IMR-90 (cell line): ENCODE results near the gene MFN1. TPM values are rescaled to one million over a fixed set of nuclear protein-coding genes. Genes with fewer than 3 reads are reported as not detected.
A peak's percentile ranks its signal among the peaks of the same experiment; 100 is the strongest.

Source experiments
- ATAC-seq: fragments of 200-7000 bp; cut with Tn5 transposase; 2 replicates; pipeline ENCODE4 v1.9.1; 2020; ENCODE audit warnings: low read depth, mild to moderate bottlenecking, moderate library complexity
- BruUV-seq: library from RNA; stranded (reverse); fragments of 400-500 nt; replicated peaks from 2 replicates; lab custom pipeline; 2021; lab: Mats Ljungman, UMichigan
- CTCF ChIA-PET: fragments of 300-600 bp; formaldehyde crosslinking; extraction: SDS; loops from one replicate; lab custom pipeline; 2021; ENCODE audit warnings: antibody characterized with exemption; lab: Yijun Ruan, JAX
- POLR2A ChIA-PET: fragments of 300-600 bp; sonication (Branson Sonifier 250); formaldehyde crosslinking; loops from one replicate; lab custom pipeline; 2022; ENCODE audit warnings: antibody characterized with exemption; ENCODE audit not compliant: unreplicated experiment; lab: Charles Lee
- DNase-seq: peaks from one replicate; pipeline ENCODE4 v3.0.0; 2013
- H2AFZ ChIP-seq: replicated peaks from 2 replicates; pipeline ENCODE3; 2013; ENCODE audit warnings: low read length, mild to moderate bottlenecking; ENCODE audit not compliant: poor library complexity
- H2AK5ac ChIP-seq: 2 replicates; pipeline ENCODE4 v1.6.1; 2013; ENCODE audit warnings: low read depth, low read length, inconsistent platforms
- H2AK9ac ChIP-seq: replicated peaks from 2 replicates; pipeline ENCODE3; 2013; ENCODE audit warnings: mild to moderate bottlenecking, low read depth, low read length, moderate library complexity; ENCODE audit not compliant: poor library complexity
- H2BK120ac ChIP-seq: 2 replicates; pipeline ENCODE4 v1.6.1; 2013; ENCODE audit warnings: low read depth, low read length, inconsistent platforms
- H2BK15ac ChIP-seq: 3 replicates; pipeline ENCODE4 v1.6.1; 2013; ENCODE audit warnings: low read depth, low read length, inconsistent platforms
- H2BK20ac ChIP-seq: 2 replicates; pipeline ENCODE4 v1.6.1; 2013; ENCODE audit warnings: low read depth, mild to moderate bottlenecking, inconsistent platforms, low read length, moderate library complexity
- H2BK5ac ChIP-seq: 2 replicates; pipeline ENCODE4 v1.6.1; 2013; ENCODE audit warnings: mild to moderate bottlenecking, low read depth, low read length, inconsistent platforms; ENCODE audit not compliant: poor library complexity, severe bottlenecking
- H3K14ac ChIP-seq: replicated peaks from 2 replicates; pipeline ENCODE4 v1.6.1; 2013; ENCODE audit warnings: low read depth, low read length, inconsistent platforms
- H3K18ac ChIP-seq: 2 replicates; pipeline ENCODE4 v1.6.1; 2013; ENCODE audit warnings: low read depth, low read length, control low read depth
- H3K23ac ChIP-seq: 2 replicates; pipeline ENCODE4 v1.6.1; 2013; ENCODE audit warnings: low read depth, low read length, inconsistent platforms
- H3K27ac ChIP-seq: 2 replicates; pipeline ENCODE4 v1.5.1; 2013; ENCODE audit warnings: mild to moderate bottlenecking, control low read depth, low read length; ENCODE audit not compliant: insufficient read depth
- H3K27me3 ChIP-seq: 2 replicates; pipeline ENCODE4 v1.6.1; 2013; ENCODE audit warnings: low read length; ENCODE audit not compliant: control insufficient read depth, insufficient read depth
- H3K36me3 ChIP-seq: 2 replicates; pipeline ENCODE4 v1.6.1; 2013; ENCODE audit warnings: low read length, mixed read lengths; ENCODE audit not compliant: control insufficient read depth, insufficient read depth
- H3K4ac ChIP-seq: 2 replicates; pipeline ENCODE4 v1.6.1; 2013; ENCODE audit warnings: low read depth, low read length, inconsistent platforms
- H3K4me1 ChIP-seq: 2 replicates; pipeline ENCODE4 v1.6.1; 2013; ENCODE audit warnings: low read length, mixed read lengths; ENCODE audit not compliant: control insufficient read depth, insufficient read depth
- H3K4me2 ChIP-seq: 2 replicates; pipeline ENCODE4 v1.6.1; 2013; ENCODE audit warnings: low read depth, mild to moderate bottlenecking, control low read depth, low read length, moderate library complexity
- H3K4me3 ChIP-seq: 2 replicates; pipeline ENCODE4 v1.5.1; 2013; ENCODE audit warnings: low read depth, mild to moderate bottlenecking, control low read depth, low read length, moderate library complexity; ENCODE audit not compliant: insufficient read depth
- H3K56ac ChIP-seq: 2 replicates; pipeline ENCODE4 v1.6.1; 2013; ENCODE audit warnings: low read length, inconsistent platforms; ENCODE audit not compliant: insufficient read depth; ENCODE audit errors: extremely low read depth
- H3K79me1 ChIP-seq, 2 experiments: 2 replicates each; pipeline ENCODE4 v1.6.1; 2013; ENCODE audit warnings: low read length in 2 of 2, inconsistent platforms in 1 of 2, low read depth in 1 of 2
- H3K9ac ChIP-seq: 2 replicates; pipeline ENCODE4 v1.6.1; 2013; ENCODE audit warnings: low read depth, low read length, control low read depth
- H3K9me1 ChIP-seq: 2 replicates; pipeline ENCODE4 v1.6.1; 2013; ENCODE audit warnings: low read length, inconsistent platforms; ENCODE audit not compliant: insufficient read depth
- H3K9me3 ChIP-seq: 2 replicates; pipeline ENCODE4 v1.6.1; 2013; ENCODE audit warnings: low read length; ENCODE audit not compliant: control insufficient read depth, insufficient read depth
- H4K20me1 ChIP-seq: 2 replicates; pipeline ENCODE4 v1.6.1; 2013; ENCODE audit warnings: low read length, inconsistent platforms; ENCODE audit not compliant: insufficient read depth
- H4K5ac ChIP-seq: 2 replicates; pipeline ENCODE4 v1.6.1; 2013; ENCODE audit warnings: mild to moderate bottlenecking, low read depth, low read length, control low read depth
- H4K8ac ChIP-seq, 2 experiments: 2 replicates each; pipeline ENCODE4 v1.6.1; 2013; ENCODE audit warnings: low read depth in 2 of 2, low read length in 2 of 2, control low read depth in 1 of 2, inconsistent platforms in 1 of 2
- H4K91ac ChIP-seq: 2 replicates; pipeline ENCODE4 v1.6.1; 2013; ENCODE audit warnings: low read depth, low read length, inconsistent platforms; ENCODE audit not compliant: insufficient read depth
- BHLHE40 ChIP-seq: fragments of 150-350 bp; IDR thresholded peaks from 2 replicates; pipeline ENCODE4 v1.6.1; 2016; ENCODE audit warnings: mild to moderate bottlenecking, low read depth, low read length
- CEBPB ChIP-seq: IDR thresholded peaks from 2 replicates; pipeline ENCODE4 v1.6.1; 2012; ENCODE audit warnings: low read depth, low read length, improper control_type of control experiment
- CHD1 ChIP-seq: IDR thresholded peaks from 2 replicates; pipeline ENCODE4 v1.6.1; 2012; ENCODE audit warnings: low read depth, low read length, improper control_type of control experiment
- CTCF ChIP-seq: conservative IDR thresholded peaks from 2 replicates; pipeline ENCODE4 v1.5.1; 2012; ENCODE audit warnings: mild to moderate bottlenecking, low read depth, low read length, improper control_type of control experiment
- ELK1 ChIP-seq: fragments of 150-350 bp; IDR thresholded peaks from 2 replicates; pipeline ENCODE4 v1.6.1; 2016; ENCODE audit warnings: low read depth, mild to moderate bottlenecking, low read length, moderate library complexity, borderline replicate concordance
- FOS ChIP-seq: fragments of 150-350 bp; IDR thresholded peaks from 2 replicates; pipeline ENCODE4 v1.6.1; 2016; ENCODE audit warnings: low read depth, low read length
- MAFK ChIP-seq: IDR thresholded peaks from 2 replicates; pipeline ENCODE4 v1.6.1; 2012; ENCODE audit warnings: low read depth, low read length, improper control_type of control experiment
- MAZ ChIP-seq: IDR thresholded peaks from 2 replicates; pipeline ENCODE4 v1.6.1; 2012; ENCODE audit warnings: low read depth, mild to moderate bottlenecking, low read length, improper control_type of control experiment, moderate library complexity, borderline replicate concordance
- NFE2L2 ChIP-seq: fragments of 150-350 bp; IDR thresholded peaks from 2 replicates; pipeline ENCODE4 v1.6.1; 2016; ENCODE audit warnings: low read depth, mild to moderate bottlenecking, low read length
- POLR2A ChIP-seq: IDR thresholded peaks from 2 replicates; pipeline ENCODE4 v1.6.1; 2012; ENCODE audit warnings: mild to moderate bottlenecking, low read depth, low read length
- RAD21 ChIP-seq: IDR thresholded peaks from 2 replicates; pipeline ENCODE4 v1.6.1; 2012; ENCODE audit warnings: low read length, improper control_type of control experiment
- RCOR1 ChIP-seq: IDR thresholded peaks from 2 replicates; pipeline ENCODE4 v1.6.1; 2012; ENCODE audit warnings: mild to moderate bottlenecking, low read length, improper control_type of control experiment; ENCODE audit not compliant: insufficient replicate concordance
- RFX5 ChIP-seq: IDR thresholded peaks from 2 replicates; pipeline ENCODE4 v1.8.0; 2012; ENCODE audit warnings: low read depth, mild to moderate bottlenecking, low read length, moderate library complexity
- SMC3 ChIP-seq: fragments of 150-350 bp; IDR thresholded peaks from 2 replicates; pipeline ENCODE4 v1.6.1; 2016; ENCODE audit warnings: low read depth, mild to moderate bottlenecking, antibody characterized with exemption, low read length, moderate library complexity
- USF2 ChIP-seq: fragments of 150-350 bp; IDR thresholded peaks from 2 replicates; pipeline ENCODE4 v1.6.1; 2017; ENCODE audit warnings: mild to moderate bottlenecking, antibody characterized with exemption, low read length, low read depth
- WGBS, 2 experiments: methylation state at CpG; one replicate each; pipeline versions ENCODE4 v1.1.5 to v1.1.7; 2013; ENCODE audit warnings: missing lambda C conversion rate in 2 of 2; ENCODE audit not compliant: insufficient read length in 1 of 2; ENCODE audit errors: extremely low coverage in 2 of 2; 5-methylcytosine and 5-hydroxymethylcytosine counted together
- dilution Hi-C: fragments of 300-500 bp; cut with HindIII; formaldehyde crosslinking; loops from one replicate; pipeline ENCODE4 v1.14.3; 2018; ENCODE audit warnings: low sequenced_read_pairs; ENCODE audit not compliant: unreplicated experiment
- in situ Hi-C: fragments of 300-500 bp; cut with MboI; formaldehyde crosslinking; loops from 3 replicates; pipeline ENCODE4 v1.14.3; 2019; ENCODE audit warnings: low sequenced_read_pairs, inconsistent platforms, mixed read lengths
- intact Hi-C: fragments of 100-400 bp; cut with micrococcal nuclease; formaldehyde crosslinking; loops from 2 replicates; pipeline ENCODE4 v1.10.0; 2022
- polyA plus RNA-seq, 3 experiments: library from polyadenylated mRNA; depleted of rRNA; stranded (reverse); fragments of >200 nt; gene quantifications; 2 replicates each; pipeline ENCODE4 v1.2.3, GENCODE V29; 2012; ENCODE audit warnings: low replicate concordance in 1 of 3
- total RNA-seq: library from RNA; depleted of rRNA; stranded (reverse); fragments of >200 nt; gene quantifications from 2 replicates; pipeline ENCODE4 v1.2.3, GENCODE V29; 2012

Gene MFN1
- total and polyA plus RNA-seq, 2 of the 4 experiments (the other 2 are of a cell fraction): 23.6 to 40.3 TPM

GRCh38 chr3:179398574-179399231, 51.2 kb downstream of the MFN1 start:
- H3K18ac ChIP-seq: no peak overlapping the region
- in situ Hi-C loops: no loop called here
- no TSS peak for BruUV-seq
- H2BK120ac ChIP-seq: no peak overlapping the region
- no peak overlapping the region for H2AFZ ChIP-seq
- no peak for TF ChIP-seq POLR2A
- TF ChIP-seq MAFK: no peak
- no peak for TF ChIP-seq CHD1
- no peak for TF ChIP-seq RCOR1
- no peak for TF ChIP-seq MAZ
- no peak for TF ChIP-seq NFE2L2
- TF ChIP-seq SMC3: no peak
- TF ChIP-seq CEBPB: no peak
- TF ChIP-seq RFX5: no peak
- no peak for TF ChIP-seq BHLHE40
- TF ChIP-seq RAD21: no peak
- TF ChIP-seq CTCF: no peak
- TF ChIP-seq USF2: no peak
- no peak for TF ChIP-seq ELK1
- TF ChIP-seq FOS: no peak
- no peak overlapping the region for H3K4me2 ChIP-seq
- peak overlapping the region; percentile 39 for H2BK5ac ChIP-seq
- no peak overlapping the region for H3K9ac ChIP-seq
- H3K56ac ChIP-seq: no peak overlapping the region
- H3K27me3 ChIP-seq: no peaks in the 10 kb centered on the region
- no peaks in the 10 kb centered on the region for H4K20me1 ChIP-seq
- no peak overlapping the region for H4K8ac ChIP-seq
- H3K4me3 ChIP-seq: no peak overlapping the region
- no peak overlapping the region for H2BK20ac ChIP-seq
- intact Hi-C loops: no loop called here
- POLR2A ChIA-PET: no interaction called here
- peak; percentile 71 for ATAC-seq
- H3K23ac ChIP-seq: no peak overlapping the region
- H2AK5ac ChIP-seq: no peak overlapping the region
- peak; percentile 71 for DNase-seq
- CTCF ChIA-PET: no interaction called here
- H2BK15ac ChIP-seq: no peak overlapping the region
- dilution Hi-C loops: no loop called here
- peaks cover 3% of the 10 kb centered on the region for H3K4me1 ChIP-seq
- peaks cover 25% of the 10 kb centered on the region for H3K36me3 ChIP-seq
- no peak overlapping the region for H3K14ac ChIP-seq
- no peak overlapping the region for H3K4ac ChIP-seq
- H3K79me1 ChIP-seq: peaks cover 10 to 24% of the 10 kb centered on the region in 2 experiments
- H2AK9ac ChIP-seq: no peak overlapping the region
- no peaks in the 10 kb centered on the region for H3K9me1 ChIP-seq
- H4K5ac ChIP-seq: no peak overlapping the region
- no peak overlapping the region for H3K27ac ChIP-seq
- H3K9me3 ChIP-seq: no peaks in the 10 kb centered on the region
- no CpG with 5 or more reads among the region's 2 CpGs for WGBS, 2 experiments
- no peak overlapping the region for H4K91ac ChIP-seq
